GM19035 (cell line): ENCODE measurements around the gene BCL7A.

ENCODE experiments used
- ATAC-seq: cut with Tn5 transposase; IDR thresholded peaks from one replicate; pipeline ENCODE4 v1.9.1; 2021; ENCODE audit not compliant: unreplicated experiment

The BCL7A gene

GRCh38 chr12:121996945-121997612 lies 24.6 kb upstream of the BCL7A start:
- ATAC-seq, result no peak

DNA sequence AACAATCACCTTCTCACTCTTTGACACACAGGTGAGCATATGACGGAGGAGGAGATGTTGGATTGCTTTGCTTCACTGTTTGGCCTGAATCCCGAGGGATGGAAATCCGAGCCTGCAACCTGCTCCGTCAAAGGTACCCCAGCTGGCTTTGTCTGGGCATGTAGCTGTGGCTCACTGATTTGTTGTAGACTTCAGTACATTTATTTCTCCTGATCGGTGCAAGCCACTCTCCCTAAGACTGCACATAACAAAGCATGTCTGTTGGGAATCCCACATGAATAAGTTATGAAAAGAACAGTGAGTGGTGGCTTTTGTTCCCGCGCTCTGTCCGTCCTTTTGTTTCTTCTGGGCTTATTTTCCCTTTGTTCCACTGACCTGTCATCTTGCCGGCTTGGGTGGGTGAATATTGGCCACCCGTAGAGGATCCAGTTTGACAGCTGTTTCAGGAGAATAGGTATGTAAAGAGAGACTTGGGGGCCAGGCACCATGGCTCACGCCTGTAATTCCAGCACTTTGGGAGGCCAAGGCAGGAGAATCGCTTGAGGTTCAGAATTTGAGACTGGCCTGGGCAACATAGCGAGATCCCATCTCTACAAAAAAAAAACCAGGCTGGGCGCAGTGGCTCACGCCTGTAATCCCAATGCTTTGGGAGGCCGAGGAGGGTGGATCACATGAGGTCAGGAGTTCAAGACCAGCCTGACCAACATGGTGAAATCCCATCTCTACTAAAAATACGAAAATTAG lies 20.0 kb upstream of the BCL7A start:
- ATAC-seq, result no peak

DNA sequence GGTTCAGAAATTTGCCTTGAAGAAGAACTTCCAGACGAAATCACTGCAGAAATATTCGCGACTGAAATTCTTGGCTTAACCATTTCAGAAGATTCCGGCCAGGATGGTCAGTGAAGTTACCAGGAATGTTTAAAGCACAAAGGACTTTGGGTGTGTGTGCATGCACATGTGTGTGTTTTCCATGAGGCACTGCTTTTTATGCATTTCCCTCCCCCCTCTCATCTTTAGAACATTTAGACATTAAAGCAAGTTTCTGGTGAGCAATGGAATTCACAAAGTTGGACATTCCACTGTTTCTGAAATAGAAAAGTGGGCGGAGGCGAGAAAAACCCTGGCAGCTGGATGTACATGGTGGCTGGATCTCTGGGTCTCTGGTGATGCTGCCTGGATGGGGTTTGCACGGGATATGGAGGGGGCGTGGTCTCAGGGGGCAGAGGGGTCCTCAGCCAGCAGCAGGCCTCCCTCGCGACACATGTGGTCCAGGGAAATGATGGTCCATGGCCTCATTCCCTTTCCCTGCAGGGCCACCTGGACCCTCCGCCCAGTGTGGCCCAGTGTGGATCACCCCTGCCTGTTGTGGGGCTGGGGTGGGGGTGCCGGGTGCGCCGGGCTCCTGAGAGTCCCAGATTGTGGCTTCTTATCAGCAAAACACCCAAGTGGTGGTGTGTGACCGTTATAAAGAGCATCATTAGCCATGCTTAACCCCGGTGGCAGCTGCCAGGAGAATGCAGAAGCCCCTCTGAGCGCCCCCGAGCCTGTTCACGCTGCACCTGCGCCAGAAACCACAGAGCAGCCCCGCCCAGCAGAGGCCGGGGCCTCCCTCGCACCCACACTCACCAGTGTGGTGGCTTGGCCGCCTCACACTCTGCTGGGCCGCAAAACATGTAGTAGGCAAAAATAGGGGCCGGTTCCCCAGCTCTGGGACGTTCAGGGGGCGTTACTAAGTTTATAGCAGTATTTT lies 17.8 kb upstream of the BCL7A start:
- no peak for ATAC-seq

- ATAC-seq, result no peak
Measured at GRCh38 chr12:122004633-122005071, 17.0 kb upstream of the BCL7A start.

DNA sequence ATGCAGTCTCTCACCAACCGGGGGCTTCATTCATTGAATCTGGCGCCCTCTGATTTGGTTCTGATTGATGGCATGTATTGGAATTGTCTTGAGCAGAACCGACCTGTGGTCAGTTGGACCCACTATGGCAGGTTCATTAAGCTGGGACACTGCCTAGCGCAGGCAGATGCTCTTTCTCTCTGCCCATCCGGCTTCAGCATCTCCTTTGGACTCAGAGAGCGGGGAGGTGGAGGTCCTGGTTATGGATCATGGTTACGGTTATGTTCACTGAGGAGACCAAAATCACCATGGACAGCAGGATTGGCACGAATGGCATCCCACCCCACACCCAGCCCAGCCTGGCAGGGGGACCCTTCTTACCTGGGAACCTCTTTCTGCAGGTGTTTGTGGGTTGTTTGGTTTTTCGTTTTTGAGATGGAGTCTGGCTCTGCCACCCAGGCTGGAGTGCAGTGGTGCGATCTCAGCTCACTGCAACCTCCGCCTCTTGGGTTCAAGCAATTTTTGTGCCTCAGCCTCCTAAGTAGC lies 16.4 kb upstream of the BCL7A start:
- ATAC-seq, result no peak

DNA sequence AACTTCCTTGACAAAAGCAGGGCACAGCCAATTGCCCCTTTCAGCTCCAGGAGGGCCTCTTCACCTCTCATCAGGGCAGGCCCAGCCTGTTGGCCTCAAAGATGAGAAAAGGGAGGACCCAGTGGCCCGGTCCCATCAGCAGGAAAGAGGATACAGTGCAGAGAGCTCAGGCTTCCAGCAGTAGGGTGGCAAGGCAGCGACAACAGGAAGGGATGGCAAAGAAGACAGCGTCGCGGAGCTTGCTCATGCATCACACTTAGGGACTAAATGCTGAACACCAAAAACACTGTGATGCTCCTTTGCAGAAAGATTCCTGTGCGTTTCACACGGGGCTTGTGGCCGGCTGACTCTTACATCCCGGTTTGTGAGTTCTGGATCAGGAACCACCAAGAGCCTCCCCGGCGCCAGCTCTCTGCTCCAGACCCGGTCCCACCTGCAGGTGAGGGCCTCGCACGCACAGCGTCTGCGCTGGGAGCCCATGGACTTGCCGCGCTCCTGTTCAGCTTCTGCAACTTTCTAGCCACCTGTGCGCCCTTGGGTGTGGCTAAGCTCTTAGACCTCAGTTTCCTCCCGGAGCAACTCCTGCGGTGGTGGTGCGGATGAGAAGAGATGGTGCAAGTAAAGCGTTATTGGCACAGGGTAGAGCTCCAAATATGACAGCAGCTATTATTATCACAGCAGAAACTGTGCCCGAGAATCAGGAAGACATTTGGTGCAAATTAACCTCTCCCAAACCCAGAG lies 15.3 kb upstream of the BCL7A start:
- ATAC-seq, result no peak

GRCh38 chr12:122009741-122010140 lies 11.9 kb upstream of the BCL7A start:
- no peak for ATAC-seq

DNA sequence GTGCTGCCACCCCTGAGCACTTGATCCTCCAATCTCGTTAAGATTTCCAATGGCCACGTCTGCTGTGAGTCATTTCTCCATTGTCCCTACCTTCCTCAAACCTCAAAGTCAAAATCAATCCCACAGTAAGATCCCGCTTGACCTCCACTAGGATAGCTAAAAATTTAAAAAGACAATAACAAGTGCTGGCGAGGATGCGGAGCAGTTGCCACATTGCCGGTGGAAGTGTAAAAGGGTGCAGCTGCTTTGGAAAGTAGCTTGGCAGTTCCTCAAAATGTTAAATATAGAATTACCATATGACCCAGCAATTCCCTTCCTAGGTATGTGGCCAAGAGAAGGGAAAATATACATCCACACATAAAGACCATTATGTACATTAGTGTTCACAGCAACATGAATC lies 9.5 kb upstream of the BCL7A start:
- no peak for ATAC-seq

DNA sequence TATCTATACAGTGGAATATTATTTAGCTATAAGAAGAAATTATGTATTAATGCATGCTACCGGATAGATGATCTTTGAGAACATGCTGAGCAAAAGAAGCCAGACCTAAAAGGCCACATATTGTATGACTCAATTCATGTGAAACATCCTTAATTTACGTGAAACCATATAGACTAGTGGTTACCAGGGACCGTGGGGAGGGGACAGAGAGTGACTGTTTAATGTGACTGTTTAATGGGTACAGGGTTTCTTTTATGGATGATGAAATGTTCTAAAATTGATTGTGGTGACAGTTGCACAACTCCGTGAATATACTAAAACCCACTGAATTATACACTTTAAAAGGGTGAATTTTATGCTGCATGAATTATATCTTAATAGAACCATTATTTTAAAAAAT lies 8.5 kb upstream of the BCL7A start:
- ATAC-seq, result no peak

DNA sequence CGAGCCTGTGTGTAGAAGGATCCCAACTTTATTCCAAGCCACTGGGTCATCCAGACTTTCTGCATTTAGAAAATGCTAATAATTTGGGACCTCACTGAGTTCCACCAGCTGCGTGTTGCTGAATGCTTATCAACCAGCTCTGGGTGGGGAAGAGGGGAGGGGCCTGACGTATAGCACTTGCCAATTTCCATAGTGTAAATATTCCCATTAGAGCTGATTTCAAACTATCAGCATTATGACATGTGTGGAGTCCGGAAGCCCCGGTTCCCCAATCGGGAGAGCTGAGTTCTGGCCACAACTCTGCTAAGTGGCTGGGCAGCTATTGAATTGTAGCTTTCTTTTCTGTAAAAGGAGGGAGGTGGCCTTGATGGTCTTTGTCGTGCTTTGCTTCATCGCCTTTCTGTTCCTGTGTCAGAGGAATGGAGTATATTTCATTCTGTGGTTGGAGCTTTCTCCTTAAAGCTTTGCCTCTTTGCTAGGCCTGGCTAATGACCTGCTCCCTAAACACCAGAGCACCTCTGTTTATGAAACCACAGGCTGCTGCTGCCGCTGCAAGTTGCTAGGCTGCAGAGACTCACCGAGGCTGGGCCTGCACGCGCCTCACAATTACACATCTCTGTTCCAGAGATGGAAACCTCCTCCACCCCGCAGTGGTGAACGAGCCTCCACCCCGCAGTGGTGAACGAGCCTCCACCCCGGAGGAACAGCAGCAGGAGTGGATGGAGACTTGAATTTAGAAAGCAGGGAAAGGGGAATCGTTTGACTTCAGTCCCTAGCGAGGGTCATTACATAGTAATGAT lies 7.7 kb upstream of the BCL7A start:
- ATAC-seq, result no peak

DNA sequence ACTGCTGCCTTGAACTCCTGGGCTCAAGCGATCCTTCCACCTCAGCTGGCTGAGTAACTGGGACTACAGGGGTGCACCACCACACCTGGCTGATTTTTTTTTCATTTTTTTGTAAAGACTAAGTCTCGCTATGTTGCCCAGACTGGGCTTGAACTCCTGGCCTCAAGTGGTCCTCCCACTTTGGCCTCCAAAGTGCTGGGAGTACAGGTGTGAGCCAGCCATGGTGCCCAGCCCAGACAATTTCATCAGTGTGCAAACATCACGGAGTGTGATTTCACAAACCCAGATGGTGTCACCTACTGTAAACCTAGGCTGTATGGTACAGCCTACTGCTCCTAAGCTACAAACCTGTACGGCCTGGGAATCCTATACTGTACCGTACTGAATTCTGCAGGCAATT lies 6.9 kb upstream of the BCL7A start:
- ATAC-seq, result no peak

- no peak for ATAC-seq
Measured at GRCh38 chr12:122018457-122018856, 3.2 kb upstream of the BCL7A start.

DNA sequence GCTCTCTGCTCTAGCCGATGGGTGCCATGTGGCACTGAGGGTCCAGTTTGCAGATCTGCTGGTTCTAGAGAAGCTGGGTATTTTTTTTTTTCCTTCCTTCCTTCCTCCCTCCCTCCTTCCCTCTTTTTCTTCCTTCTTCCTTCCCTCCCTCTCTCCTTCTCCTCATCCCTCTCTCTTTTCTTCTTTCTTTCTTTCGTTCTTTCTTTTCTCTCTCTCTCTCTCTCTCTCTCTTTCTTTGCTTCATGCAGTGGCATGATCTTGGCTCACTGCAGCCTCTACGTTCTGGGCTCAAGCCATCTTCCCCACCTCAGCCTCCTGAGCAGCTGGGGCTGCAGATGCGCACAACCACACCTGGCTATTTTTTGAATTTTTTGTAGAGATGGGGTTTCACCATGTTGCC lies 2.7 kb upstream of the BCL7A start:
- ATAC-seq, result no peak

GRCh38 chr12:122020795-122021192 lies 890 bp upstream of the BCL7A start:
- no peak for ATAC-seq

GRCh38 chr12:122021193-122021821 lies 377 bp upstream of the BCL7A start:
- no peak for ATAC-seq

GRCh38 chr12:122022393-122023338 lies 982 bp downstream of the BCL7A start:
- ATAC-seq, result no peak

DNA sequence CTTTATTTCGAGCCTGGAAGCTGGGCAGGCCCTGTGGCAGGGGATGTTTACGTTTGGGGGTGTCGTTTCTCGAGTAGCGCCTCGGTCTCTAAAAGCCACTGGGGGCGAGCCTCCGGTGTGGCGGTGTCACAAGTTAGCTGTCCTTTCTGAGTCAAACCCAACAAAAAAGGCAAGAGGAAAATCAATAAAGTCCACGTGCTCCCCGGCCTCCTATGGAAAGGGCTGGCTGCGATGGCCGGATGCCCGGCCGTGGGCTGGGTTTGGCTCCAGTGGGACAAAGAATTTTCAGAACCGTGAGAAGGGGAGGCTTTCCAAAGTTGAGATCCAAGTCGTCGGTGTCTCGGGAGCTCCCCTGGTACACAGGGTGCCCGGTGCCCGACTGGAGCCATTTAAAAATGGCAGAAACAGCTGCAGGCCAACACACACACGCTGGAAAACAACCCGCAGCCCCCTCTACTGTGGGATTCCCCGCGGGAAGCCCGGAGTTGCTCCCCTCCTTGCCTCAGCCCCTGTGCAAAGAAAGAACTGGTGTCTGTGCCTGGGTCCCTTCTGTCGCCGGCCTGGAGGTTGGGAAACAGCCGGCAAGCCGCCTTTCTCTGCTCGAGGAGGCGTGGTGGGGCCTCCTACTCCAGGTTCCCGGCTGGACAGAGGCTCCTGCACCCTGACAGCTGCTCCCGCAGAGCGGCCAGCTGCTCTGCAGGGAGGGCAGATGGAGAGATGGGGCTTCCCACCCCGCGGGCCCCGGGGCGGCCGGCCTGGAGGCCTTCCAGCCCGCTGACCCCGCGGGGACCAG lies 1.9 kb downstream of the BCL7A start:
- ATAC-seq, result no peak
